Endodermal cell (in vitro differentiated cells): ENCODE measurements around the gene PRKCE. TPM values are rescaled to one million over a fixed set of nuclear protein-coding genes. Genes with fewer than 3 reads are reported as not detected.

ENCODE experiments used
- DNase-seq: peaks from one replicate; pipeline ENCODE4 v3.0.0-alpha.2; 2017
- H3K27ac ChIP-seq: 2 replicates; pipeline ENCODE4 v1.5.1; 2013; ENCODE audit warnings: mild to moderate bottlenecking, low read depth, low read length, moderate library complexity
- H3K27me3 ChIP-seq: 2 replicates; pipeline ENCODE4 v1.6.1; 2013; ENCODE audit warnings: mild to moderate bottlenecking, low read length, moderate library complexity; ENCODE audit not compliant: insufficient read depth, control insufficient read depth, poor library complexity, severe bottlenecking
- H3K36me3 ChIP-seq: 2 replicates; pipeline ENCODE4 v1.7.0; 2013; ENCODE audit warnings: mild to moderate bottlenecking, low read length, moderate library complexity; ENCODE audit not compliant: control insufficient read depth, insufficient read depth
- H3K4me1 ChIP-seq: one replicate; pipeline ENCODE4 v1.7.0; 2013; ENCODE audit warnings: low read length; ENCODE audit not compliant: control insufficient read depth, insufficient read depth
- H3K4me3 ChIP-seq: 2 replicates; pipeline ENCODE4 v1.5.1; 2013; ENCODE audit warnings: mild to moderate bottlenecking, low read length, moderate library complexity
- H3K9ac ChIP-seq: 2 replicates; pipeline ENCODE4 v1.6.1; 2013; ENCODE audit warnings: mild to moderate bottlenecking, low read length, moderate library complexity; ENCODE audit not compliant: poor library complexity, severe bottlenecking; ENCODE audit errors: extremely low read depth
- H3K9me3 ChIP-seq: 2 replicates; pipeline ENCODE4 v1.6.1; 2013; ENCODE audit warnings: mild to moderate bottlenecking, low read length, moderate library complexity; ENCODE audit not compliant: control insufficient read depth
- H3K27ac Mint-ChIP-seq: 2 replicates; pipeline ENCODE4 v1.8.0; 2020; ENCODE audit warnings: mixed read lengths
- H3K27me3 Mint-ChIP-seq: 2 replicates; pipeline ENCODE4 v1.8.0; 2021; ENCODE audit warnings: mild to moderate bottlenecking, mixed read lengths; ENCODE audit not compliant: insufficient read depth
- H3K36me3 Mint-ChIP-seq: 2 replicates; pipeline ENCODE4 v1.8.0; 2020; ENCODE audit warnings: low read depth, mixed read lengths
- H3K4me1 Mint-ChIP-seq: 2 replicates; pipeline ENCODE4 v1.8.0; 2020; ENCODE audit warnings: mixed read lengths
- H3K4me3 Mint-ChIP-seq: 2 replicates; pipeline ENCODE4 v1.8.0; 2020; ENCODE audit warnings: mild to moderate bottlenecking, moderate library complexity, mixed read lengths
- H3K9me3 Mint-ChIP-seq: 2 replicates; pipeline ENCODE4 v1.8.0; 2020; ENCODE audit warnings: mild to moderate bottlenecking, mixed read lengths
- WGBS, 2 experiments: methylation state at CpG; one replicate each; pipeline versions ENCODE4 v1.1.5 to v1.1.7; 2013; ENCODE audit warnings: missing lambda C conversion rate in 2 of 2, mixed read lengths in 1 of 2; ENCODE audit not compliant: insufficient coverage in 1 of 2, insufficient read length in 1 of 2; 5-methylcytosine and 5-hydroxymethylcytosine counted together
- total RNA-seq, 2 donors: library from RNA; stranded (reverse); fragmentation: NEBNext Ultra II Directional in 1 of 2; extraction: Animal tissue kit (Norgen Biotek cat#: 25700) in 1 of 2; gene quantifications; 2 replicates in 1 of 2; 3 replicates in 1 of 2; pipeline ENCODE4 v1.2.1, GENCODE V29; 2021
- TF ChIP-seq, protein P1 (sequence below): fragments of 200-600 bp; sonication (generic); conservative IDR thresholded peaks from 2 replicates; pipeline ENCODE4 v1.5.0; 2021; ENCODE audit warnings: antibody characterized with exemption, mild to moderate bottlenecking

PRKCE gene
- total RNA-seq, 2 donors from 2014 or later, result 1.4 to 1.7 TPM

DNA sequence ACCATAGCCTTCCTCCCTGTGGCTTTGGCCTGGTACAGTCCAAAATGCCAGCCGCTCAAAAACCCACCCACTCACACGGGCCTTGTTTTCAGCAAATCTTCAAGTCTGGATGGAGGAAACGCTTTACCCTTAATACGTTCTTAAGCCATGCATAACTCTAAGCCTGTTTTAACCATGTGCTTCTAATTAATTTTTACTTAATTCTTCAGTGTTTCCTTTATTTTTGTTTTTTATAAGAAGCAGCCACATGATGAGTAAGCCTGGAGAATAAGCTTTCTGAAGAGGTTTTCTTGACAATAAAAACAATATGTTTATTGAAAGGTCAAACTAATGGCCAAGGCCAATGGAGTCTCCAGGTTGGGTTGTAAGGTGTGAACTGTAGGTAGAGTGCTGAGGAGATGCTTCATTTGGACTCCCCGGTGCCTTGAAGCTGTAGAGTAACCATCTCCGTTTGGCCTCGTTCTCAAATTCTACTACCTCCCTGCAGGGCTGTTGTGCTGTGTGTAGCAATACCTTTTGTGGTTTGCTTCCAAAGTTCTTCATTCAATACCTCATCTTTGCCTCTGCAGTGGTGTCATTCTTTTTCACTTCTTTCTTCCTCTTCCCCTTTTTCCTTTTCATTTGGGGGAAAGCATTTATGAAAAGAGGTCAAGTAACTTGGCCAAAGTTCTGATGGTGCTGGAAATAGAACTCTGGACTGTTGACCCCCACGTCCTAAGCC is 113.7 kb downstream of the PRKCE start:
- no peak for DNase-seq
- Mint-ChIP-seq H3K36me3 (no peaks in the 10 kb centered on the region), H3K4me1 (peaks cover 16% of the 10 kb centered on the region), H3K9me3 (no peaks in the 10 kb centered on the region), H3K27me3 (peaks cover 3% of the 10 kb centered on the region), H3K4me3 (no peak overlapping the region), H3K27ac (no peak overlapping the region)
- no peaks in the 10 kb centered on the region for H3K27me3 ChIP-seq
- TF ChIP-seq, protein P1, sequence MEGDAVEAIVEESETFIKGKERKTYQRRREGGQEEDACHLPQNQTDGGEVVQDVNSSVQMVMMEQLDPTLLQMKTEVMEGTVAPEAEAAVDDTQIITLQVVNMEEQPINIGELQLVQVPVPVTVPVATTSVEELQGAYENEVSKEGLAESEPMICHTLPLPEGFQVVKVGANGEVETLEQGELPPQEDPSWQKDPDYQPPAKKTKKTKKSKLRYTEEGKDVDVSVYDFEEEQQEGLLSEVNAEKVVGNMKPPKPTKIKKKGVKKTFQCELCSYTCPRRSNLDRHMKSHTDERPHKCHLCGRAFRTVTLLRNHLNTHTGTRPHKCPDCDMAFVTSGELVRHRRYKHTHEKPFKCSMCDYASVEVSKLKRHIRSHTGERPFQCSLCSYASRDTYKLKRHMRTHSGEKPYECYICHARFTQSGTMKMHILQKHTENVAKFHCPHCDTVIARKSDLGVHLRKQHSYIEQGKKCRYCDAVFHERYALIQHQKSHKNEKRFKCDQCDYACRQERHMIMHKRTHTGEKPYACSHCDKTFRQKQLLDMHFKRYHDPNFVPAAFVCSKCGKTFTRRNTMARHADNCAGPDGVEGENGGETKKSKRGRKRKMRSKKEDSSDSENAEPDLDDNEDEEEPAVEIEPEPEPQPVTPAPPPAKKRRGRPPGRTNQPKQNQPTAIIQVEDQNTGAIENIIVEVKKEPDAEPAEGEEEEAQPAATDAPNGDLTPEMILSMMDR, result no peak
- 81 to 100% methylated on average over 5 to 8 of the region's 8 CpGs for WGBS, 2 experiments
- H3K4me3 ChIP-seq, result no peak overlapping the region
- H3K4me1 ChIP-seq, result peaks cover 6% of the 10 kb centered on the region
- H3K9me3 ChIP-seq, result no peaks in the 10 kb centered on the region
- H3K36me3 ChIP-seq, result no peaks in the 10 kb centered on the region
- H3K27ac ChIP-seq, result no peak overlapping the region
- no peak overlapping the region for H3K9ac ChIP-seq

DNA sequence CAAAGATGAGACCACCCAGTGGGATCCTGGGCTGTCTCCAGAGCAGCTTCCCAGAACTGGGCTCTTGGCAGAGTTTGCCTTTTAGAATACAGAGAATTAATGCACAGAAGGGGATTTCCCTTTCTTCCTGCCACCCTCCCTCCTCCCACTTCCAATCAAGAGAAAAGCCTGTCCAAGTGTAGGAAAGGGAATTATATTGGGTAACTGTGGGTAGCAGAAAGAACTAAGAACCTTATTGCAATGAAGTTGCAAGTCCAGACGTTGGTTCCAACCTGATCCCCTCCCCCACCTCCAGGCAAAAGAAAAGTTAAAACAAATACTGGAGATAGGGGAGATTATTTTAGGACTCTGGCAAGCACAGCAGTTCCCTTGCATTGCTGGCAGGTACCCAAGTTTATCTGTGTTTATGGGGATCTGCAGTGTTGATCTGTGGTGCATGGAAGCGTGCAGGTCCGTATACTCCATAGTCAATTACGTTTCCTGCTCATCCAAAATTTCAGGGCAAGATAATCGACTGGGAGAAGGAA is 114.3 kb downstream of the PRKCE start:
- H3K9me3 Mint-ChIP-seq, result no peaks in the 10 kb centered on the region
- 88 to 92% methylated on average over 4 to 5 of the region's 5 CpGs for WGBS, 2 experiments

DNA sequence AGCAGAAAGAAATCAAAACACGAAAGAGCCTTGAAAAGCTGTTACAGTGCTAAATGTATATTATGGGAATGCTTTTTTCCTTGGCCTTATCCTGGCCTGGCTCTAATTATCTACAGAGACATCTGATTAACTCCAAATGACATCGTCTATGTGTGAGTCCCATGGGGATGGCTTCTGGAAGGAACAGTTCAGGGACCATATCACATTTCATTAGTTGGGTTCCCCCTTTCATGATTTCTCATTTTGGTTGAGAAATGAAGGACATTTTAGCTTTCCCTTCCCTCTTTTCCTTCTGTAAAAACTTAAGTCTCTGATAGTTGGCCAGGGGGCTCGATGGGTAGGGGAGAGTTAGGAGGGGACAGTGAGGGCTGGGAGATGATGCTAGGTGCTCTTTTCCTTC is 116.7 kb downstream of the PRKCE start:
- Histone ChIP-seq H3K9me3 (no peaks in the 10 kb centered on the region), H3K9ac (no peak overlapping the region), H3K27ac (no peak overlapping the region), H3K36me3 (no peaks in the 10 kb centered on the region), H3K27me3 (no peaks in the 10 kb centered on the region), H3K4me3 (no peak overlapping the region), H3K4me1 (peaks cover 9% of the 10 kb centered on the region)
- no peaks in the 10 kb centered on the region for H3K9me3 Mint-ChIP-seq
- H3K27me3 Mint-ChIP-seq, result peaks cover 11% of the 10 kb centered on the region
- peaks cover 24% of the 10 kb centered on the region for H3K4me1 Mint-ChIP-seq
- WGBS, 2 experiments, result 93% methylated on average over 3 of the region's 3 CpGs; no CpG with 5 or more reads in 1 of the 2 experiments
- no peaks in the 10 kb centered on the region for H3K36me3 Mint-ChIP-seq
- TF ChIP-seq, protein P1, result no peak
- no peak for DNase-seq
- no peak overlapping the region for H3K27ac Mint-ChIP-seq
- H3K4me3 Mint-ChIP-seq, result no peak overlapping the region

More for the DNA sequence above, 114.3 kb downstream of the PRKCE start:
- TF ChIP-seq, protein P1, result no peak
- Histone ChIP-seq H3K27ac (no peak overlapping the region), H3K9ac (no peak overlapping the region), H3K4me1 (peaks cover 7% of the 10 kb centered on the region), H3K4me3 (no peak overlapping the region), H3K27me3 (no peaks in the 10 kb centered on the region), H3K36me3 (no peaks in the 10 kb centered on the region), H3K9me3 (no peaks in the 10 kb centered on the region)
- Mint-ChIP-seq H3K36me3 (no peaks in the 10 kb centered on the region), H3K27me3 (peaks cover 3% of the 10 kb centered on the region), H3K4me3 (no peak overlapping the region), H3K27ac (no peak overlapping the region), H3K4me1 (peaks cover 22% of the 10 kb centered on the region)
- DNase-seq, result no peak
